BLaER1 treated with 17β-estradiol and CSF1 and Interleukin-3, amounts not matched to agents 10 nM and 100 nM (cell line): ENCODE results near the gene FGG.

Experiments
- H3K27ac ChIP-seq, 11 experiments: shearing (Covaris generic); formaldehyde crosslinking; 2 replicates each; pipeline ENCODE4 v1.8.1; 2022
- H3K27me3 ChIP-seq, 11 experiments: shearing (Covaris generic); formaldehyde crosslinking; 2 replicates each; pipeline ENCODE4 v1.8.1; 2022
- H3K36me3 ChIP-seq, 11 experiments: shearing (Covaris generic); formaldehyde crosslinking; 2 replicates each; pipeline ENCODE4 v1.8.1; 2022
- H3K4me1 ChIP-seq, 10 experiments: shearing (Covaris generic); formaldehyde crosslinking; 2 replicates each; pipeline ENCODE4 v1.8.1; 2022
- H3K4me2 ChIP-seq, 11 experiments: shearing (Covaris generic); formaldehyde crosslinking; 2 replicates each; pipeline ENCODE4 v1.8.1; 2022
- H3K4me3 ChIP-seq, 10 experiments: shearing (Covaris generic); formaldehyde crosslinking; 2 replicates each; pipeline ENCODE4 v1.8.1; 2022
- H3K9ac ChIP-seq, 11 experiments: shearing (Covaris generic); formaldehyde crosslinking; 2 replicates each; pipeline ENCODE4 v1.8.1; 2022
- H3K9me3 ChIP-seq, 11 experiments: shearing (Covaris generic); formaldehyde crosslinking; replicated peaks in 1 of 11; 2 replicates each; pipeline ENCODE4 v1.8.1; 2022
- H4K20me1 ChIP-seq, 11 experiments: shearing (Covaris generic); formaldehyde crosslinking; 2 replicates each; pipeline ENCODE4 v1.8.1; 2022
- Cebpa-rat ChIP-seq, 11 experiments: shearing (Covaris generic); IDR thresholded peaks; 2 replicates each; pipeline ENCODE4 v1.8.1; 2022

FGG gene

GRCh38 chr4:154626793-154627484 is 14.5 kb upstream of the FGG start:
- H3K27ac ChIP-seq: no peak overlapping the region
- H3K4me3 ChIP-seq: no peak overlapping the region
- H3K4me1 ChIP-seq: no peaks in the 10 kb centered on the region
- H3K4me2 ChIP-seq: no peak overlapping the region
- H3K27me3 ChIP-seq: peaks cover 0 to 8% (median 0%) of the 10 kb centered on the region in 11 experiments; a peak in 2 of 22 replicates
- H4K20me1 ChIP-seq: no peaks in the 10 kb centered on the region
- H3K36me3 ChIP-seq: no peaks in the 10 kb centered on the region
- no peak for TF ChIP-seq Cebpa-rat (IDR thresholded peaks at IDR 0.05)
- peaks cover 0 to 11% (median 5%) of the 10 kb centered on the region in 11 experiments; a peak in 8 of 22 replicates for H3K9me3 ChIP-seq
- H3K9ac ChIP-seq: no peak overlapping the region

DNA sequence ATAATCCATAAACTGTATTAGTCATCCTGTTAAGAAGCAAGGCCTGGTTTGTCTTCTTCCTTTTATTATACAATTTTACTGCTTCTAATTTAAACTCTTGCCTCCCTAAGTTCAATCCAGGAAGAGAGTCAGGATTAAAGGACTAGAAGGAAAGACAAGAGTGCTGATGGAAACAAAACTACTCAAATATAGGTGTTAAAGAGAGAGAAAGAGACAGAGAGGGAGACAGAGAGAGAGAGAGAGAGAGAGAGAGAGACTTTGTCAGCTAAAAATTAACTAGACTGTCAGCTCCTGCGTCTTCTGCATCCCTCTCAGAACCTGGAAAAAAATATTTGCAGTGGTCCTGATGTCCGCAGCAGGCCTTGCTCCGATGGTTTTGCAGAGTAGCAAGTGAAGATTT is 13.5 kb upstream of the FGG start:
- Histone ChIP-seq H3K4me2 (no peak overlapping the region), H3K27ac (no peak overlapping the region), H3K27me3 (peaks cover 0 to 8% (median 0%) of the 10 kb centered on the region in 11 experiments; a peak in 2 of 22 replicates), H3K9ac (no peak overlapping the region), H3K36me3 (no peaks in the 10 kb centered on the region), H3K9me3 (peaks cover 0 to 11% (median 5%) of the 10 kb centered on the region in 11 experiments; a peak in 8 of 22 replicates), H3K4me3 (no peak overlapping the region), H4K20me1 (no peaks in the 10 kb centered on the region), H3K4me1 (no peaks in the 10 kb centered on the region)
- no peak for TF ChIP-seq Cebpa-rat (IDR thresholded peaks at IDR 0.05)

DNA sequence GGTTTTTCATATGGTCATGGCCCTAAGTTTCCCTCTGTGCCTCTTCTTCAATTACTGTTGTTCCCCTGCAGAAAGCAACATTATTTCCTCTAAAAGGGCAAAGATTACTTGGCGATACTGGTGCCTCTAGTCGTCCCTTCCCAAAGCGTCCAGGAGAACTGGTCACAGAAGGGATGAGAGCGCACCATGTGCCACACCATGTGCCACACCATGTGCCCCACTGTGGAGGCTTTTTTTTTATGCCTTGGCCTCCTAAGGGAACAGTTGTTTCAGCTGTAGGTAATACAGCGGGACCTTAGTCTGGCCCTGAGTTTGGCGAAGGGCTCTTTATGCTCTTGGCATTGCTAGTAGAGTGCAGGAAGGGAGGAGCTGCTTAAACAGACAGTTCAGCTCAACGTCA is 11.5 kb upstream of the FGG start:
- no peaks in the 10 kb centered on the region for H4K20me1 ChIP-seq
- peaks cover 0 to 8% (median 0%) of the 10 kb centered on the region in 11 experiments; a peak in 2 of 22 replicates for H3K27me3 ChIP-seq

DNA sequence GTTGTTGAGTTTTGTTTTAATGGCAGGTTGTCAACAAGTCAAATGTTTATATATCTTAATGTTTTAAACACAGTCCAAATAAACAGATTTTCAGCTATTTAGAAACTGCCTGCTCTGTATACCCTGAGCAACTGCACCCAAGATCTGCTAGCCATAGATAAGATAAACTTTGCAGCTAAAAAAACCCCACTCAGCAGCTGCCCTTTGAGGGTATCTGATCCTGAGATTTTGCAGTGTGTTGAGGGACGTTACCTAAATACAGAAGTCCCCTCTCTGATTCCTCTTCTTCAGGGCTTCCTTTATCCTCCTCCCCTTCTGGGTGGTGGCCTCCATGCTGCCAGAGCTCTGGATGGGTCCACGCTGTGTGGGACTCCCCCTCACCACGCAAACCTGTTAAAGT is 11.0 kb upstream of the FGG start:
- Histone ChIP-seq H3K9me3 (peaks cover 0 to 11% (median 5%) of the 10 kb centered on the region in 11 experiments; a peak in 8 of 22 replicates), H3K4me1 (no peaks in the 10 kb centered on the region), H3K27ac (no peak overlapping the region), H3K4me3 (no peak overlapping the region), H3K9ac (no peak overlapping the region), H3K36me3 (no peaks in the 10 kb centered on the region), H3K27me3 (peaks cover 0 to 8% (median 0%) of the 10 kb centered on the region in 11 experiments; a peak in 2 of 22 replicates), H4K20me1 (no peaks in the 10 kb centered on the region), H3K4me2 (no peak overlapping the region)
- TF ChIP-seq Cebpa-rat (IDR thresholded peaks at IDR 0.05): no peak

More for the DNA sequence above, 11.5 kb upstream of the FGG start:
- H3K9ac ChIP-seq: no peak overlapping the region
- no peak overlapping the region for H3K27ac ChIP-seq
- H3K9me3 ChIP-seq: peaks cover 0 to 11% (median 5%) of the 10 kb centered on the region in 11 experiments; a peak in 8 of 22 replicates
- H3K4me2 ChIP-seq: no peak overlapping the region
- H3K4me1 ChIP-seq: no peaks in the 10 kb centered on the region
- no peaks in the 10 kb centered on the region for H3K36me3 ChIP-seq
- no peak overlapping the region for H3K4me3 ChIP-seq
- TF ChIP-seq Cebpa-rat (IDR thresholded peaks at IDR 0.05): no peak

GRCh38 chr4:154622598-154622997 is 10.1 kb upstream of the FGG start:
- Histone ChIP-seq H3K27me3 (peaks cover 0 to 8% (median 0%) of the 10 kb centered on the region in 11 experiments; a peak in 2 of 22 replicates), H3K27ac (no peak overlapping the region), H3K9me3 (peaks cover 0 to 11% (median 5%) of the 10 kb centered on the region in 11 experiments; a peak in 8 of 22 replicates), H3K4me2 (no peak overlapping the region), H3K36me3 (no peaks in the 10 kb centered on the region), H3K4me3 (no peak overlapping the region), H3K4me1 (no peaks in the 10 kb centered on the region), H3K9ac (no peak overlapping the region), H4K20me1 (no peaks in the 10 kb centered on the region)
- TF ChIP-seq Cebpa-rat (IDR thresholded peaks at IDR 0.05): no peak

DNA sequence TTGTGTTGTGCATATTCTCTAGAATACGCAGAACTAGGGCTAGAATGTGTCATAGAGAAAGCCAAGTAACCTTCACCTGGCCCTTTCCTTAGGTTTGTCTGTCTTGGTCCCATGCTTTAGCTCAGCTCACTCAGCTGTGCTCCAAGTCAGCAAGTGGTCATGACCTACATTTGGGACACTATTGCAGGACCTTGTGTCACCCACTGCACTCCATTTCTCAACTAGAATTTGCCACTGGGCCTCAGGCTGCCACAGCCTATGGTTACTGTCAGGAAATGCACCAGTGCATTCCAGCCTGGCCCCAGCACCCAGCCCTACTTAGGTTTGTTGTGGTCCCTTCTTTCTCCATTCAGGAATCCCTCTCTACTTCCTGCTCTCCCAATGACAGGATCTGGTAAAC is 7.7 kb upstream of the FGG start:
- H3K4me2 ChIP-seq: no peak overlapping the region
- no peaks in the 10 kb centered on the region for H3K27me3 ChIP-seq
- no peaks in the 10 kb centered on the region for H4K20me1 ChIP-seq
- no peak for TF ChIP-seq Cebpa-rat (IDR thresholded peaks at IDR 0.05)
- H3K36me3 ChIP-seq: no peaks in the 10 kb centered on the region
- H3K9me3 ChIP-seq: no peaks in the 10 kb centered on the region
- no peak overlapping the region for H3K9ac ChIP-seq
- no peak overlapping the region for H3K4me3 ChIP-seq
- peaks cover 0 to 11% (median 8%) of the 10 kb centered on the region in 10 experiments; a peak in 10 of 20 replicates for H3K4me1 ChIP-seq
- no peak overlapping the region for H3K27ac ChIP-seq

- Histone ChIP-seq H3K36me3 (no peaks in the 10 kb centered on the region), H3K4me2 (no peak overlapping the region), H3K4me3 (no peak overlapping the region), H3K4me1 (peaks cover 0 to 11% (median 8%) of the 10 kb centered on the region in 10 experiments; a peak in 10 of 20 replicates), H3K9ac (no peak overlapping the region), H4K20me1 (no peaks in the 10 kb centered on the region), H3K27me3 (no peaks in the 10 kb centered on the region), H3K27ac (no peak overlapping the region), H3K9me3 (no peaks in the 10 kb centered on the region)
- no peak for TF ChIP-seq Cebpa-rat (IDR thresholded peaks at IDR 0.05)
Observed at GRCh38 chr4:154618708-154619315, 6.4 kb upstream of the FGG start.

DNA sequence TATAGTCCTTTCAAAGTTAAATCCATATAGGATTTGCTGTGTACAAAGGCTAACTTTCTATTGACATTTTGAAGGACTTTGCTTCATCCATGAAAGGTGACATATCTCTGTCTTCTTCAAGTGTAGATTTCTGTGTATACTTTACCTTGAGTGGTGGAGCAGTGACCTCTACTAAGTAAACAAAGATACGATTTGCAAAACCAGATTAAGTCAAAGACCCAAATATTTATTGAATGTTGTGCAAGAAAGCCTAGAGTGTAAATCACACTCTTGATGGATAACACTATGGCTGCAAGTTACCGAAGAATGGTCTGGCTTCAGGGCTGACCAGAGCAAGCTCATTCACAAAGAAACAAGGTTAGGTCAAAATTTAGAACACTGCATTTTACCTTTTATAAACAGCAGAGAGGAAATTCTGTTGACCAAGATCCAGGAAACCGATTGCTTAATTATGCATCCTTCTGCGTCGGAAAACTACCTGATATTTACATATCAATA is 5.4 kb upstream of the FGG start:
- TF ChIP-seq Cebpa-rat (IDR thresholded peaks at IDR 0.05): no peak
- Histone ChIP-seq H3K36me3 (no peaks in the 10 kb centered on the region), H3K9me3 (no peaks in the 10 kb centered on the region), H3K27me3 (no peaks in the 10 kb centered on the region), H4K20me1 (no peaks in the 10 kb centered on the region), H3K4me3 (no peak overlapping the region), H3K4me2 (no peak overlapping the region), H3K9ac (no peak overlapping the region), H3K4me1 (peaks cover 0 to 11% (median 8%) of the 10 kb centered on the region in 10 experiments; a peak in 10 of 20 replicates), H3K27ac (no peak overlapping the region)

- H3K4me2 ChIP-seq: peak overlapping the region; percentile 1 to 50 (median 36); a peak in 15 of 22 replicates
- no peaks in the 10 kb centered on the region for H3K27me3 ChIP-seq
- no peak overlapping the region for H3K9ac ChIP-seq
- no peak overlapping the region for H3K4me3 ChIP-seq
- H3K36me3 ChIP-seq: no peaks in the 10 kb centered on the region
- no peaks in the 10 kb centered on the region for H3K9me3 ChIP-seq
- H4K20me1 ChIP-seq: no peaks in the 10 kb centered on the region
- TF ChIP-seq Cebpa-rat (IDR thresholded peaks at IDR 0.05): no peak
- peaks cover 0 to 11% (median 8%) of the 10 kb centered on the region in 10 experiments; a peak in 10 of 20 replicates for H3K4me1 ChIP-seq
- H3K27ac ChIP-seq: peak overlapping the region in 4 of 11 experiments; percentile 5 to 34 (median 11); a peak in 7 of 22 replicates
Observed at GRCh38 chr4:154616731-154617130, 4.3 kb upstream of the FGG start.
